Endothelial cell of umbilical vein (primary cell): ENCODE data around the gene ZC2HC1B. TPM values are rescaled to one million over a fixed set of nuclear protein-coding genes. Genes with fewer than 3 reads are reported as not detected.

ENCODE experiments used
- BruUV-seq: library from RNA; stranded (reverse); fragments of 400-500 nt; replicated peaks from 2 replicates; lab custom pipeline; 2021; lab: Mats Ljungman, UMichigan
- CTCF ChIA-PET: fragments of 300-600, 350-600 bp; sonication (Branson Sonifier 250); formaldehyde crosslinking; loops from one replicate; lab custom pipeline; 2021; ENCODE audit warnings: antibody characterized with exemption, inconsistent platforms; lab: Charles Lee
- POLR2A ChIA-PET: fragments of 300-600, 350-600 bp; sonication (Branson Sonifier 250); formaldehyde crosslinking; loops from one replicate; lab custom pipeline; 2021; ENCODE audit warnings: antibody characterized with exemption, inconsistent platforms; lab: Charles Lee
- DNase-seq: peaks from one replicate; pipeline ENCODE4 v3.0.0-alpha.2; 2011; ENCODE audit warnings: low read depth, low spot score
- FAIRE-seq: peaks from 2 replicates; lab custom pipeline; 2011; peaks lifted over from hg19 to GRCh38; lab: Jason Lieb, UNC
- H2AFZ ChIP-seq: 2 replicates; pipeline ENCODE4 v1.6.0; 2012; ENCODE audit warnings: low read depth, low read length, control low read depth, inconsistent platforms
- H3K27ac ChIP-seq: 2 replicates; pipeline ENCODE4 v1.5.1; 2011; ENCODE audit warnings: low read depth, mild to moderate bottlenecking, control low read depth, low read length, moderate library complexity; ENCODE audit not compliant: insufficient read depth
- H3K27me3 ChIP-seq, 2 experiments: 2 replicates each; pipeline versions ENCODE4 v1.6.0 to v1.6.1; 2011; ENCODE audit warnings: low read length in 2 of 2, mixed read lengths in 1 of 2; ENCODE audit not compliant: control insufficient read depth in 2 of 2, insufficient read depth in 2 of 2
- H3K36me3 ChIP-seq, 2 experiments: 2 replicates in 1 of 2; 3 replicates in 1 of 2; pipeline ENCODE4 v1.5.1; 2011; ENCODE audit warnings: low read length in 2 of 2, mild to moderate bottlenecking in 1 of 2, moderate library complexity in 1 of 2; ENCODE audit not compliant: control insufficient read depth in 2 of 2, insufficient read depth in 2 of 2; ENCODE audit errors: extremely low read depth in 1 of 2
- H3K4me1 ChIP-seq: 3 replicates; pipeline ENCODE4 v1.5.1; 2011; ENCODE audit warnings: mild to moderate bottlenecking, low read length; ENCODE audit not compliant: control insufficient read depth, insufficient read depth; ENCODE audit errors: extremely low read depth
- H3K4me2 ChIP-seq: 2 replicates; pipeline ENCODE4 v1.6.1; 2011; ENCODE audit warnings: low read length, control low read depth, mixed read lengths; ENCODE audit not compliant: insufficient read depth
- H3K4me3 ChIP-seq, 3 experiments: fragments of 200-600 bp in 1 of 3; sonication (generic), shearing (Covaris generic) in 1 of 3; replicated peaks in 1 of 3; 2 replicates each; pipeline ENCODE4 v1.5.1; 2011 to 2016; ENCODE audit warnings: control low read depth in 3 of 3, low read length in 3 of 3, mild to moderate bottlenecking in 2 of 3, inconsistent platforms in 1 of 3, low read depth in 1 of 3, moderate library complexity in 1 of 3; ENCODE audit not compliant: insufficient read depth in 1 of 3
- H3K79me2 ChIP-seq: 2 replicates; pipeline ENCODE4 v1.6.0; 2012; ENCODE audit warnings: low read length, inconsistent platforms; ENCODE audit not compliant: control insufficient read depth, insufficient read depth
- H3K9ac ChIP-seq: replicated peaks from 2 replicates; pipeline ENCODE3; 2011; ENCODE audit warnings: low read length, control low read depth; ENCODE audit not compliant: insufficient read depth; ENCODE audit errors: extremely low read depth
- H3K9me1 ChIP-seq: replicated peaks from 3 replicates; pipeline ENCODE4 v1.6.0; 2011; ENCODE audit warnings: mild to moderate bottlenecking, low read length; ENCODE audit not compliant: control insufficient read depth, insufficient read depth; ENCODE audit errors: extremely low read depth
- H3K9me3 ChIP-seq: replicated peaks from 2 replicates; pipeline ENCODE4 v1.5.1; 2012; ENCODE audit warnings: low read length, inconsistent platforms; ENCODE audit not compliant: control insufficient read depth, insufficient read depth
- H4K20me1 ChIP-seq: replicated peaks from 2 replicates; pipeline ENCODE3; 2011; ENCODE audit warnings: mild to moderate bottlenecking, low read length; ENCODE audit not compliant: control insufficient read depth, insufficient read depth; ENCODE audit errors: extremely low read depth
- CTCF ChIP-seq, 2 donors: IDR thresholded peaks; 1 replicate in 1 of 2; 2 replicates in 1 of 2; pipeline ENCODE4 v1.5.1; 2011; ENCODE audit warnings: low read length in 2 of 2, mild to moderate bottlenecking in 2 of 2, moderate library complexity in 2 of 2, control low read depth in 1 of 2, inconsistent platforms in 1 of 2, low read depth in 1 of 2; ENCODE audit not compliant: insufficient read depth in 1 of 2; ENCODE audit errors: extremely low read depth in 1 of 2
- EZH2 ChIP-seq: IDR thresholded peaks from 2 replicates; pipeline ENCODE4 v1.6.1; 2012; ENCODE audit warnings: borderline replicate concordance, low read depth, mild to moderate bottlenecking, moderate library complexity, low read length, inconsistent platforms; ENCODE audit not compliant: severe bottlenecking
- FOS ChIP-seq: IDR thresholded peaks from 2 replicates; pipeline ENCODE4 v1.6.1; 2011; ENCODE audit warnings: mild to moderate bottlenecking, low read length, moderate library complexity, borderline replicate concordance; ENCODE audit not compliant: insufficient read depth
- GATA2 ChIP-seq: IDR thresholded peaks from 2 replicates; pipeline ENCODE4 v1.7.0; 2011; ENCODE audit warnings: low read depth, mild to moderate bottlenecking, moderate library complexity, mixed read lengths, low read length; ENCODE audit not compliant: insufficient read length, insufficient read depth
- JUN ChIP-seq: IDR thresholded peaks from 2 replicates; pipeline ENCODE4 v1.6.1; 2011; ENCODE audit warnings: borderline replicate concordance, low read depth; ENCODE audit not compliant: insufficient read length, insufficient read depth
- MAX ChIP-seq: IDR thresholded peaks from 2 replicates; pipeline ENCODE4 v1.6.1; 2011; ENCODE audit not compliant: insufficient read depth, insufficient read length
- MYC ChIP-seq: IDR thresholded peaks from one replicate; pipeline ENCODE4 v1.6.1; 2011; ENCODE audit warnings: mild to moderate bottlenecking, low read depth, low read length
- POLR2A ChIP-seq: IDR thresholded peaks from 2 replicates; pipeline ENCODE4 v1.6.1; 2012; ENCODE audit warnings: low read depth, mild to moderate bottlenecking, control low read depth, low read length
- POLR2AphosphoS5 ChIP-seq: IDR thresholded peaks from 2 replicates; pipeline ENCODE4 v1.6.1; 2012; ENCODE audit warnings: low read depth, mild to moderate bottlenecking, control low read depth, low read length, moderate library complexity; ENCODE audit not compliant: insufficient read depth
- dilution Hi-C: fragments of 300-500 bp; cut with MboI; formaldehyde crosslinking; loops from one replicate; pipeline ENCODE4 v1.15.0; 2019; ENCODE audit warnings: low sequenced_read_pairs; ENCODE audit not compliant: extremely low pct_ligation_motif_present
- intact Hi-C: fragments of 100-400 bp; cut with micrococcal nuclease; formaldehyde crosslinking; loops from one replicate; pipeline ENCODE4 v1.10.0; 2022
- polyA plus RNA-seq, 4 experiments: library from polyadenylated mRNA; depleted of rRNA in 3 of 4; stranded (reverse) in 3 of 4; unstranded in 1 of 4; fragments of >200 nt; gene quantifications; 2 replicates each; pipeline versions ENCODE4 v1.2.1 to v1.2.3, GENCODE V29; 2011 to 2012; ENCODE audit warnings: missing spikeins in 1 of 4
- total RNA-seq: library from RNA; stranded (reverse); gene quantifications from 2 replicates; pipeline ENCODE4 v1.2.3, GENCODE V29; 2021

Gene ZC2HC1B
- total and polyA plus RNA-seq, 2 donors (not counting 3 experiments of a cell fraction or from before 2014, with no cell fraction given) = not detected

- Histone ChIP-seq H3K27me3 (peaks cover 2% of the 10 kb centered on the region in 2 experiments), H3K4me3 (no peak overlapping the region), H4K20me1 (no peaks in the 10 kb centered on the region), H3K9me1 (no peaks in the 10 kb centered on the region), H3K4me1 (no peaks in the 10 kb centered on the region), H3K27ac (no peak overlapping the region), H3K79me2 (no peaks in the 10 kb centered on the region), H3K9ac (no peak overlapping the region), H2AFZ (no peak overlapping the region), H3K4me2 (no peak overlapping the region), H3K36me3 (no peaks in the 10 kb centered on the region), H3K9me3 (no peaks in the 10 kb centered on the region)
- dilution Hi-C loops (no loop called here), intact Hi-C loops (no loop called here)
- no peak for TF ChIP-seq EZH2
- TF ChIP-seq CTCF (IDR thresholded peaks at IDR 0.05; ENCODE audit: extremely low read depth in 1 of 2, insufficient read depth in 1 of 2, low read depth in 1 of 2, low read length in 2 of 2) = no peak
- TF ChIP-seq GATA2 = no peak
- no peak for TF ChIP-seq JUN
- TF ChIP-seq POLR2AphosphoS5 = no peak
- no peak for TF ChIP-seq MYC
- TF ChIP-seq MAX = no peak
- no peak for TF ChIP-seq POLR2A
- TF ChIP-seq FOS = no peak
- ChIA-PET CTCF (interaction anchor here (1.3 kb wide), 1 partner anchor 325 kb away, joined by 4 read pairs; no protein-coding TSS in a partner anchor), POLR2A (no interaction called here)
- no TSS peak for BruUV-seq
- no peak for FAIRE-seq
- no peak for DNase-seq
These were observed 36.1 kb downstream of the ZC2HC1B start for GRCh38 chr6:143900358-143900757.
